Right renal pelvis (tissue), 4 donors: ENCODE measurements around the gene TBC1D5. TPM values are rescaled to one million over a fixed set of nuclear protein-coding genes. Genes with fewer than 3 reads are reported as not detected.

Experiments
- DNase-seq, 4 donors: peaks; one replicate each; pipeline ENCODE4 v3.0.0-alpha.2; 2013; ENCODE audit warnings: low read depth in 4 of 4, low spot score in 3 of 4, missing footprints in 1 of 4
- polyA plus RNA-seq, 4 donors: library from polyadenylated mRNA; unstranded; fragments of 120-200 nt; gene quantifications; one replicate each; pipeline ENCODE4 v1.2.1, GENCODE V29; 2013; ENCODE audit not compliant: insufficient read length in 4 of 4

The TBC1D5 gene
- polyA plus RNA-seq, 4 donors, result 48.3 to 58.3 (median 55.9) TPM

DNA sequence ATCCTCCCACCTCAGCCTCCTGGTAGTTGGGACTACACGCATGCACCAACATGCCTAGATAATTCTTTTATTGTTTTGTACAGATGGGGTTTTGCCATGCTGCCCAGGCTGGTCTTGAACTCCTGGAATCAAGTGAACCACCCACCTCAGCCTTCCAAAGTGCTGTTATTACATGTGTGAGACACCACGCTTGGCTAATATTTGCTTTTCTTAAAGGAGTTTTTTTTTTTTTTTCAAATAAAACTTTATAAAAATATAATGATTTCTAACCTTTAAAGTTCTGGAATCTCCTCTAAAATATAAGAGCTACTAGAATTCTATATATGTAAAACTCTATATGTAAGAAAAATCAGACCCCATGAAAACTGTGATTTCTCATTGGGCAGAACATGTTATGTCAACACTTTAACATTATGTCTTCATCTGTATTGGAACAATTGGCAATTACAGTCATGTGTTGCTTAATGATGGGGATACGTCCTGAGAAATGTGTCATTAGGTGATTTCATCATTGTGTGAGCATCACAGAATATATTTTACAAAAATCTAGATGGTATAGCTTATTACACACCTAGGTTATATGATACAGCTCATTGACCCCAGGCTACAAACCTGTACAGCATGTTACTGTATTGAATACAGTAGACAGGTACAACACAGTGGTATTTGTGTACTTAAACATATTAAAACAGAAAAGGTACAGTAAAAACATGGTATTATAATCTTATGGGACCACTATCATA, 480.6 kb downstream of the TBC1D5 start:
- no peak for DNase-seq

DNA sequence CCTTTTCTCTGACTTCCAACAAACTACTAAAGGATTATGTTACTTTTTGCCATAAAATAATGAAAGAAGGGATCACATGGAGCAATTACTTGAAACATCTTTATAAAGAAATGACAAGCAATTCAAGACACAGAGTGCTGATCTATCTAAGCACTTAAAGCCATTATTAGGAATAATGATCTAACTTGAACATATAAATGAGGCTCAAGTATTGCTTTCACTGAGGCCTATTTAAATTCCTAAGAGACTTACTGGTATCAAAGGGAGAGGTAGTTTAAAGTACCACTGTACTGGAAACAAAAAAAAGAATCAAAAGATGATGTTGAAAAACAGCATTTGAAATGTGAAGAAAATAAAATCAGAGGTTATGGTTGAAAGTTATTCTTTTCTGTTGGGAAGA, 482.2 kb downstream of the TBC1D5 start:
- no peak for DNase-seq

DNA sequence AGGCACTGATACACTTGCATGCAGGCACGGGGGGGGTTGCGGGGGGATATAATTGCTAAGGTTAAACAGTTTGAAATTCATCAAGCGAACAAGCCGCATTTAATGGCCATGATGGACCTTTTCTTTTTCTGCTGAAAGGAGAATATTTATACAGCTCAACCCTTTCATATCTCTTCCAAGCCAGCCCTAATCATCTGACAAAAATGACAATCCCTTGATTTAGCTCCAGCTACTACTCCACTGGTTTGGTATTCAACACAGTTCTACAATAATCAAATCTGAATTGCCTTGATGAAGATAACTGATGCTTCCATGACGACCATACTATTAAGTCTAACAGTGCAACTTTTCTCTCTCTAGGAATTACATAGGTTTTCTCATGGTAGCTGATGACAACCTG, 482.7 kb downstream of the TBC1D5 start:
- no peak for DNase-seq

DNA sequence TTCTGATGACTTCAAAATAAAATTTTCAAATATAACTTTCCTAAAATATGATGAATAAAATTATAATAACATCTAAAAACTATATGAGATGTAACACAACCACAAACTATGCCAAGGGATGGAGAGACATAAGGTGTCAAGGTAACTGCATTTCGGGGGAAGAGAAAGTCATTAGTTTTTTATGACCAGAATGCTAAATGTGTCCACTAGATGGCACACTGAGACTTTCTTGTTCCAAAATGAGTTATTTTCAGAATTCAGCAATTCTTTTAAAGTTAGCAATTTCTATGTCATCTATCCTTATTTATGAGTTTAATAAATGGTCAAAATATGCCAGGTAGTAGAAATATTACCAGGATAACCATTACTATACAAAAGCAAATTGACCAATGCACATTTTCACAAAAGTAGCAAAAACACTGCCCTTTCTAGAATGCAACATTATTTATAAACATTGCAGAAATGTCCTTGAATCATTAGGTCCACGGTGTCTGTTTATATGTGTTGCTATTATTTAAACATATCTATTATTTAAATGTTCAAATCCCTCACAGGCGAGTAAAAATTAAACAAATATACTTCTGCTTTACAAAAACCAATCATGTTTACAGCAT, 483.5 kb downstream of the TBC1D5 start:
- DNase-seq, result peak; percentile 12 to 27 (median 23)

DNA sequence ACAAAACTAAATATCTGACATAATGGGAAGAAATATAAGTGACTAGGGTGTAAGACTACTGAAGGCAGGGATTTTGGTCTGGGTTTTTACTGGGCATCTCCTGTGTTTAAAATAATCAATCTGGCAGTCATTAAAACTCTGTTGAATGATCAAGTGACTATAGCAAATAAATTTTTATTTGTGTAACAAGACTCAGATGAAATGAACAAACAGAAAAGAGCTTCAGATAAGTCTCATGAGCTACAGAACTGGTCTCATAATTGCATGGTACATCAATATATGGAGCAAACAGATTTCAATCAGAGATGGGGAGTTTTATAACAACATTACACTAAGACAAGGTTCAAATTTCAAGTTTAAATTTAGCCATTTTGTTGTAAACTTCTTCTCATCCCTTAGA, 485.2 kb downstream of the TBC1D5 start:
- DNase-seq, result no peak

DNA sequence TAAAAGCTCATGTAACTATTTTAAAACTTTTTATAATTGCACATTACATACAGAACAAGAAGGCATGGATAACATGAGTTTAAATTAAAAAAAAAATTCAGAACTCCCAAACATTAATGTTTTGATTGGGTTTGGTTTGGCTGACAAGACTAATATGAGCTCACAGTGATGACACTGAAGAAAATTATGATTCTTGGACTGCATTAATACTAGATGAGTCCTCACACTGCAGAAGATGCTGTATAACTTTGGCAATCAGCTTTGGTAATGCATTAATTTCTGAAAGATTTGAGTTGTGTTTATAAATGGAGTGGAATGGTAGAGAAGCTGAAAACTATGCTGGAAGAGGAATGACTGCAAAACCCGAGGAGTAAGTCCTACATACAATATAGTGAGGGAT, 498.8 kb downstream of the TBC1D5 start:
- DNase-seq, result no peak

DNA sequence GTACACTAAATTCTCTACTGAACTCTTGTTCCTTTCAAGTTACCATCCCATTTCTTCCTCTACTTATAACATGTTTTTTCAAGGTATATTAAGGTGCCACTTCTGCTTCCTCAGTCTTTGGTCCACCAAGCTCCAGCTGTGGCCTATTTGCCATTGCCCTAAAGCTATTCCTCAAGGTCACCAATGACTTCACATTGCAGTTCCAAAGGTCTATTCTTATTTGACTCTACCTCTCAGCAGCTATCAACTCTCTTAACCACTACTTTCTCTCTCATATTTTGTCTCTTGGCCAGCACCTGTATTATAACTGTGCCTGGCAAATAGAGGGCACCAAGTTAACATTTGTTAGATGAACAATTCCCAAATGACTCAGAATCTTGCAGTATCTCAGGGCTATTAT, 503.0 kb downstream of the TBC1D5 start:
- DNase-seq, result no peak

DNA sequence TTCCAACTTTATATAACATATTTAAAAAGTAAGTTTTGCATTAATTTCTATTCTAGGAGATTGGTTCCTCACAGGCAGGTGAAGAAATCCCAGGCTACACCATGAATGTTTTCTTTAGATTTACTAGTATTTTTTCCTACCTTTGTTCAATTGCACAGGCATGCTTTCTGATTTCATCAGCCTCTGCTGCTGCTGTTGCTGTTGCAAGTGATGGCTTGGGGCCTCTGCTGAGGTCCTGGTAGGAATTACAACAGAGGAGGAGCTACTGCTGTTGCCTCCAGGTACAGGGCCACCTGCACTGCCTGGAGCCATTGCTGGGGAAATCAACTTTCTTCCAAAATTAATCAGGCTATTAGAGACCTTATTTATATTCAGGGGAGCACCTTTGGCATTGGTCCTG, 504.4 kb downstream of the TBC1D5 start:
- DNase-seq, result no peak

DNA sequence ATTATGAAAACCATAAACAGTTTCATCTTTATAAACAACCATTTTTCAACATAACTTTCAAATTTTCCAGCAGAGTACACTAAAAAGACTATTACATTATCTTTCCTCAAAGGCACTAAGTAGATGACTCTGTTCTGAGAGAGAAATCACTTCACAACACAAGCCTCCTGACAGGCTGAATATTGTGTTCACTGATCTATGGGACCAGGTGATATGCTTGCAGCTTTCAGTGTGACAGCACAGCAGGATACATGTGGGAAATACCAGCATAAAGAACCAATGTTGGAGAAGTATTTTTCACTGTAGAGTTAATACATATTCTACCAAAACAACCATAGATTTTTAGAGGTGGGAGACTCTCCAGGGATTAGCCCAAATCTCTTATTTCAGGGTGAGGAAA, 507.1 kb downstream of the TBC1D5 start:
- no peak for DNase-seq

DNA sequence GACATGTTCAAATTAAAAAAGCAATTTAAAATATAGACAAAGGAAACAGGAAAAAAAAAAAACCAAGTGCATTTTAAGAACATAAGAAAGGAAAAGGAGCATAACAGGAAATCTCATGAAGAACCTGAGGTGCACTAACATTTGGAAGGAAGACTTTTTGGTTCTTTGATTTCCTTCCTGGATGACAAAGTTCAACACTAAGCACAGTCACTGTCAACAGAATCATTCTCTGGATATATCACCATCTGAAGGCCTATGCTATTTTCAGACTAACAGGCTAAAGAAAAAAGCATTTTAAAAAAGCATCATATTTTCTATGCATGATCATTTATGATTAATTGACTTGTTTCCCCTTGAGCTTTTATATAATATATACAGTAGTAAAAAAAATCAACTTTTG, 508.0 kb downstream of the TBC1D5 start:
- DNase-seq, result no peak

DNA sequence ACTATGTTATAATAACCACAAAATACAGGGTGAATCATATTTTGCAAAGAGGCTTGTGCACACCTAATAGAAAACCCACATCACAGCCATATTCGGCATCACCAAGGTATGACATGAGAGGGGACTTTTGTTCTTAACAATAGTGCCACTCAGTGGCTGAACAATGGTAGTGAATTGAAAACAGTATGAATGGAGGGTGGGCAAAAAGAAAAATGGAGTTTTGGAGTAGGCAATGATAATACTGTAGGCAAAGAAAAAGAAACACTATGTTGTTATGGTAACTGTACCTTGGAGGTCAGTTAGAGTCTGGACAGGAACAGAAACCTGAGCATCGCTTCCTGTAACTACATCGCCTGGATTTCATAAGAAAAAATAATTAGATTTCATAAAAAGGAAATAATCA, 509.0 kb downstream of the TBC1D5 start:
- DNase-seq, result peak; percentile 5 to 23 (median 13)

DNA sequence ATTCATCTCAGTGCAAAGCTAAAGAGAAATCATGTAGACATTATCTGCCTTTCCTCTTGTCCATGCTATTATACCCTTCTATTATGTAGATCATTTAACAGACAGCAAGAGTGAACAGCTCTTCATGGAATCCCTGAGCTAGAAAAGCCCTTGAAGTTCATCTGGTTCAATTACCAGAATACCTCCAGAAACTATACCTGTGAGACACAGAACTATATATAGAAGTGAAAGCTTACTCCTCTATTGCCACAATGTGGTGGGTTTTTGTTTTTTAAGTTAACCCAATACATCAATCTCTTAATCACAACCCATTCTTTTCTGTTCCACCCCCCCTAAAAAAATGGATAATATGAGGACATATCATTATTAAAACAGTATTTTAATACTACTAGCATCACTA, 510.0 kb downstream of the TBC1D5 start:
- DNase-seq, result no peak

DNA sequence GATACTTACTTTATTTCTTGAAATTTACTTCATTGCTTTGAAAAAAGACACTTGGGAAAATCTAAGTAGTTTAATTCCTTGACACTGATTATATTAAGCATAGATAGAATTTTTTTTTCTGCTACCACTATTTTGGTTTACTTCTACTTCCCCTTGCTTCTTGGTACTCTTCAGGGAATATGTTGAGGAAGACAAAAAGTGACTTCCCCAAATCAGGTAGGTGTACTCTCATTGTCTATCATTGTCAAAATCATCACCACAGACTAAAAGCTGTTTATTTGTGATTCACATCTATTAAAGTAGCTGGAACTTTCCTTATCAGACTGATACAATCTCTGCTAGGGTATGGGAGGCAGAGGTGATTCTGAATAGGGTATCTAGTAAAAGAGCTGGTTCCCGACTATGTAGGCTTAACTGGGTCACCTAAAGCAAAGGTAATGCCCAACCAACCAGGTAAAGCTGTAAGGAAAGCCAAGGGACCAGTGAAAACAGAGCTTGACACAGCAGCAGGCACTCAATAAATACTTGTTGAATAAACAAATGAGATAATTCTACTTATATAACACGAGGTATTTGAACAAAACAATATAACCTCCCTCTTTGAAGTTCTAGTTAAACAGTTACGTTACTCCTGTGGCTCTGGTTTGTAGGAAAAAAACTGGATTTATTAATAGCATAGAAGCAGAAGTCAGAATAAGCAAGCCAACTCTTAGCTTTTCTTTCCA, 510.7 kb downstream of the TBC1D5 start:
- no peak for DNase-seq

DNA sequence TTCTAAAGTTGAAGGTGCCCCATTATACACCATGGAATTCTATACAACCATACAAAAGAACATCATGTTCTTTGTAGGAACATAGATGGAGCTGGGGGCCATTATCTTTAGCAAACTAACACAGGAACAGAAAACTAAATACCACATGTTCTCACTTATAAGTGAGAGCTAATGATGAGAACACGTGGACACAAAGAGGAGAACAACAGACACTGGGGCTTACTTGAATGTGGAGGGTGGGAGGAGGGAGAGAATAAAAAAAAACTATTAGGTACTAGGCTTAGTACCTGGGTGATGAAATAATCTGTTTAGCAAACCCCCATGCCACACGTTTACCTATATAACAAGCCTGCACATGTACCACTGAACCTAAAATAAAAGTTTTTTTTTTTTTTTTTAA, 515.0 kb downstream of the TBC1D5 start:
- no peak for DNase-seq

DNA sequence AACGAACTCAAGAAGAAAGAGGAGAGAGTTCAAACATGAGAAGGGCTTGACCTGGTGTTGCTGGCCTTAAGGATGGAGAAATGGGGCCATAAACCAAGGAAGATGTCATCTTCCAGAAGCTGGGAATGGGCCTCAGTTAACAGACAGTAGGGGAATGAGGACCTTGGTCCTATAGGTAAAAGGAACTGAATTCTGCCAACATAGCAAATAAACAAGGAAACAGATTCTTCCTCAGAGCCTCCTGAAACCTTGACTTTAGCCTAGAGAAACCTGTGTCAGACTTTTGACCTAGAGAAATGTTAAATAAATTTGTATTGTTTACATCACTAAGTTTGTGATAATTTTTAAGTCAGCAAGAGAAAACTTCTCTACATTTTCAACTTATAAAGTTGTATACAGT, 520.9 kb downstream of the TBC1D5 start:
- DNase-seq, result no peak

DNA sequence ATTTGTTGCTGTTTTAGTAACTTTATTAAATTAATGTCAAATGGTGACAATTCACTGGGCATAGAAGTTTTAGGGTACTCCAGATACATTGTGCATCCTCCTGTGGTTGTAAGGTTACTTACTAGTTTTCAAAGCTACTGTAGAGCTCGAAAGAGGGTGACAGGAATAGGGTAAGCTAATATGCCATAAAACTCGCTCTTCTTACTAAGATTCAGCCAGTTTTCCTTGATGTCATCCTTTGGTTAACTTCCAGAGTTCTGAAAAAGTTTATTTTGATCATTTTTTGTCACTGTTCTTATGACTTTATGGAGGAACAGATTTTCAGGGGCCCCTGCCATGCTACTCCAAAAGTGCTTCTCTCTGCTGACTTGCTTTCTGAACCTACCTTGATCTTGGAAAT, 522.8 kb downstream of the TBC1D5 start:
- DNase-seq, result no peak

DNA sequence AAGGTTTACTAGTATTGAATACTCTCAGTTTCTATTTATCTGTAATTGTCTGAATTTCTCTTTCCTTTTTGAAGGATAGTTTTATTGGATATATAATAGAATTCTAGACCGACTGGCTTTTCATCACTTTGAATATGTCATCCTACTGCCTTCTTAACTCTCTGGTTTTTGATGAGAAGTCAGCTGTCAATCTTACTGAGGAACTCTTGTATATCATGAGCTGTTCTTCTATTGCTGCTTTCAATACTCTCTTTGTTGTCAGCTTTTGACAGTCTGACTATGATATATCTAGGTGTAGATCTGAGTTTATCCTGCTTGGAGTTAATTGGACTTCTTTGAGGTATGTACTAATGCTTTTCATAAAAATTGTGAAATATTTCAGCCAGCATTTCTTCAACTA, 523.8 kb downstream of the TBC1D5 start:
- no peak for DNase-seq

DNA sequence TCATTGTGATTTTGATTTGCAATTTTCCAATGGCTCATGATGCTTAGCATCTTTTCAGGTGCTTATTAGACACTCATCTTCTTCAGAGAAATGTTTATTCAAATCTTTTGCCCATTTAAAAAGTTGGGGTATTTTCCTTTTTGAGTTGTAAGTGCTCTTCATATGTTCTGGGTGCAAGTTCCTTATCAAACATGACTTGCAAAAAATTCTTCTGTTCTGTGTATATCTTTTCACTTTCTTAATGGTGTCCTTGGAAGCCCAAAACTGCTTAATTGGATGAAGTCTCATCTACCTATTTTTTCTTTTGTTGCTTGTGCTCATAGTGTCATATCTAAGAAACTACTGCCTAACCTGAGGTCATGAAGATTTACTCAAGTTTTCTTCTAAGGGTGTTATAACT, 524.8 kb downstream of the TBC1D5 start:
- no peak for DNase-seq

DNA sequence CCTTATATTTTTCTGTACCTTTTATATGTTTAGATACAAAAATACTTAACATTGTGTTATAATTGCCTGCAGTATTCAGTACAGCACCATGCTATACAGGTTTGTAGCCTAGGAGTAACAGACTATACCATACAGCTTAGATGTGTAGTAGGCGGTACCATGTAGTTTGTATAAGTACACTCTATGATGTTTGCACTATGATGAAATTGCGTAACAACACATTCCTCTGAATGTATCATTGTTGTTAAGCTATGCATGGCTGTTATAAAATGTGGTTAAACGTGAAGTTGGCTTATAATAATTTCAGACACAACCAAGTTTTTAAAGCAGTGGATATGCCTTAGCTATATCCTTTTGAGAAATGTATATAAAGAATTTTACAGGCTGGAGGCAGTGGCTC, 529.3 kb downstream of the TBC1D5 start:
- no peak for DNase-seq

DNA sequence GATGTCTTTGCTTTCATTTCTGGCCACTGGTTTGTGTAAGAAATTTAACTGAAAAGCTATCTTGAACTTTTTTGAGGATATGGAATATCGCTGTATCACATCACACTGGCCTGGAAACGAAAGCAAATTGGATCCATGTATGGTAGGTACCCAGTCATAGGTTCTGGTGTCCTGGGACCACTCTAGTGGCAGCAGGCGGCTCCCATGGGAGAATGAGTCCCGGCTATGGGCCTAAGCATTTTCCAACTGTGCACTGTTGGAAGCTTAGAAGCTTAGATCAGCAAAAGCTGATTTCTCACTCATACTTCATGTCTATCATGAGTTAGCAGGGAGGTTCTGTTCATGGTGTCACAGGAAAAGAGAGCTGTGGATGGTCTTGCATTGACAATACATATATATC, 534.5 kb downstream of the TBC1D5 start:
- no peak for DNase-seq

DNA sequence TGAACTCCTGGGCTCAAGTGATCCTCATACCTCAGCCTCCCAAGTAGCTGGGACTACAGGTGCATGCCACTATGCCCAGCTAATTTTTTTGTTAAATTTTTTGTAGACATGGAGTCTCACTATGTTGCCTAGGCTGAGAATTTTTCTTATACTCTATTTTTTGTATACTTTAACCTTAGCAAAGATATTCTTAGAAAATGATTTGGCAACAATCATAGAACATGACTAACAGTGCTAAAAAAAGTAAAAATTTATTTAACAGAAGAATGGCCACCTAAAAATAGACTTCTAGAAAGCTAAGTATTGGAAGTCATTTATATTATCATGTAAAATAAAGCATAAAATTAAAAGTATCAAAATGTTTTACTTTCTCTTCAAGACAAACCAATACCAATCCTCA, 535.4 kb downstream of the TBC1D5 start:
- no peak for DNase-seq

DNA sequence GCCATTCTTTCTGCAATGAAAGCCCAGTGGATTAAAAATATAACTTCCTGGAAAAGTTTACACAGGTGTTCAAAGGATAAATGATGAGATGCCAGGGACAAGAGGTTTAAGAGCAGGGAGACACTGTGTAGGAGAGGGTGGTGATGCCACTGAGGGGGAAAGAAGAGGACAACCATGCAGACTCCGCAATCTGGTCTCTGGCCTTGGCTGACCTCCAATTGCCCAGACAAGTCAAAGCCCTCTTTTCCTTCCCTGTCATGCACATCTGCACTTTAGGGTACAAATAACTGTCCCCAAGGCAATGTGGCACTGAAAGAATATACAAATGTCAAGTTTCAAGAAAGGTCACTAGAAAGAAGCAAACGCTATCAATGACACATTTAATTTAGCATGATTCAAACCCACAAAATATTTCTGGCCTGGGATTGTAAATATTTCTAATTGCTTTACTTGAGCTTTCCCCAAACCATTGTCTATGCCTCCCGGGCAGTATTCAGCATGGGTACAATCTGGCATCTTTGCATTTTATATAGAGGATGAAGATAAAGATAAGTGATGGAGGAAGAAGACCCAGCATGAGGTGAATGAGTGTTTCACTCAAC, 538.3 kb downstream of the TBC1D5 start:
- no peak for DNase-seq
